Pancreas (tissue), 10 donors: Measurements from ENCODE around the gene TH. TPM values are rescaled to one million over a fixed set of nuclear protein-coding genes. Genes with fewer than 3 reads are reported as not detected.

Experiments used
- ATAC-seq, 4 donors: fragments of 200-7000 bp; cut with Tn5 transposase; one replicate each; pipeline versions ENCODE4 v1.8.0 to v1.9.1; 2020; ENCODE audit warnings: mild to moderate bottlenecking in 4 of 4, moderate library complexity in 4 of 4
- DNase-seq, 6 donors: peaks; one replicate each; pipeline ENCODE4 v3.0.0-alpha.2; 2020
- FAIRE-seq: peaks from 2 replicates; lab custom pipeline; 2012; peaks lifted over from hg19 to GRCh38; lab: Jason Lieb, UNC
- H3K27ac ChIP-seq, 4 donors: fragments of 200-600 bp; sonication (generic); 1 replicate in 3 of 4; 2 replicates in 1 of 4; pipeline versions ENCODE4 v1.5.0 to v1.8.0; 2020
- H3K27me3 ChIP-seq, 4 donors: fragments of 200-600 bp; one replicate each; pipeline ENCODE4 v1.8.0; 2021
- H3K36me3 ChIP-seq, 3 donors: fragments of 200-600 bp; sonication (generic) in 1 of 3; one replicate each; pipeline versions ENCODE4 v1.5.0 to v1.8.0; 2020 to 2021
- H3K4me1 ChIP-seq, 3 donors: fragments of 200-600 bp; one replicate each; pipeline ENCODE4 v1.8.0; 2021
- H3K4me3 ChIP-seq, 4 donors: fragments of 200-600 bp; sonication (generic) in 2 of 4; one replicate each; pipeline versions ENCODE4 v1.5.0 to v1.8.0; 2020 to 2021
- H3K9me3 ChIP-seq, 4 donors: fragments of 200-600 bp; one replicate each; pipeline ENCODE4 v1.8.0; 2021
- WGBS, 2 donors: extraction: QIAGEN DNeasy Blood & Tissue Kit; methylation state at CpG; one replicate each; pipeline ENCODE4 v1.1.7; 2013; 5-methylcytosine and 5-hydroxymethylcytosine counted together
- intact Hi-C, 3 donors: fragments of 100-400 bp; cut with DNase I; formaldehyde crosslinking; loops; one replicate each; pipeline versions ENCODE4 v1.11.1 to v1.14.2; 2022
- polyA plus RNA-seq, 2 donors: library from polyadenylated mRNA; stranded (reverse); fragments of 200-250 nt; gene quantifications; one replicate each; pipeline ENCODE4 v1.2.3, GENCODE V29; 2013
- total RNA-seq, 6 donors: library from RNA; stranded (reverse); fragmentation: NEBNext Ultra II Directional in 4 of 6; extraction: Animal tissue kit (Norgen Biotek cat#: 25700) in 4 of 6; gene quantifications; one replicate each; pipeline versions ENCODE4 v1.2.1 to v1.2.4, GENCODE V29; 2021 to 2023
- TF ChIP-seq, protein P1 (sequence below), 4 donors: fragments of 200-600 bp; sonication (generic) in 3 of 4; IDR thresholded peaks; one replicate each; pipeline versions ENCODE4 v1.5.0 to v1.8.0; 2021; ENCODE audit warnings: antibody characterized with exemption in 4 of 4
- donor health status: healthy with polysubstance abuse.
- donor health status: DM: no; HTN: no; CAD: no; lungs with moderate emphysema.
- donor health status: DM: no; HTN: no; CAD: no.
- donor health status: control.
- donor health status: control.
- donor health status: Bipolar disorder and iron deficiency.
- donor health status: DM: yes; HTN: yes; CAD: no.
- donor health status: DM: no; HTN: no; CAD: no.
- donor health status: DM: no; HTN: no; CAD: no.
- donor health status: DM: yes; HTN: yes; CAD: no.

The TH gene
- total and polyA plus RNA-seq, 8 donors: 0.19 to 2.5 (median 0.38) TPM; not detected in 2

DNA sequence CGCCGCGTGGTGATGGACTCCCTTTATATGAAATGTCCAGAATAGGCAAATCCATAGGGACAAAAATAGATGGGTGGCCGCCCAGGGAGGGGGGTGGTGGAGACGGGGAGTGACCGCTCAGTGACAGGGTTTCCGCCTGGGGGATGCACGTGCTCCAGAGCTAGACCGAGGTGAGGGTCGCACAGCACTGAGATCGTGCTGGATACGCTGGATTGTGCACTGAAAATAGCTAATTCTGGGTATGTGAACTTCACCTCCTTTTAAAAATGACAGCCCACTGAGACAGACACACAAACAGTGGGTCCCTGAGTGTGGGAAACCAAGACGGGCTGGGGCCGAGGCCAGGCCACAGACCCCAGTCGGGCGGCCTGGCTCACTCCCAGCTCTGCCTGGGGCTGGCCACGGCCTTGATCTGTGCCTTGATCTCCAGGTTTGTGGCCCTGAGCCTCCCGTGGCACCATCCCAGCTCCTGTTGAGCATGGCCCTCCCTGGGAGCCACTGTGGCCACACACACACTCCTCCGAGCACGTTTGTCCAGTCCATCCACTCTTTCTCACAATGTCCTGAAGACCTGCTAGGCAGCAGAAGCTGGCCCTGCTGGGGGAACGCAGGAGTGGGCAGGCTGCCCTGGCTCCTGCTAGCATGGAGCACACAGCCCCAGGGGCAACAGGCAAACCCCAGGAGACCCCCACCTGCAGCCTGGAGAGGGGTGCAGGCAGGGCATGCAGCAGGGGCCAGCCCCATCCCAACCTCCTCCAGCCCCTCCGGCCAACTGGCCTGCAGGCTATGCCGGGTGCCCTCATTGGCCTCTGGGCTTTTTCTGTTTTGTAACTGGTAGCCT is 41.0 kb upstream of the TH start:
- intact Hi-C loops: no loop called here
- no peak overlapping the region for H3K27ac ChIP-seq

DNA sequence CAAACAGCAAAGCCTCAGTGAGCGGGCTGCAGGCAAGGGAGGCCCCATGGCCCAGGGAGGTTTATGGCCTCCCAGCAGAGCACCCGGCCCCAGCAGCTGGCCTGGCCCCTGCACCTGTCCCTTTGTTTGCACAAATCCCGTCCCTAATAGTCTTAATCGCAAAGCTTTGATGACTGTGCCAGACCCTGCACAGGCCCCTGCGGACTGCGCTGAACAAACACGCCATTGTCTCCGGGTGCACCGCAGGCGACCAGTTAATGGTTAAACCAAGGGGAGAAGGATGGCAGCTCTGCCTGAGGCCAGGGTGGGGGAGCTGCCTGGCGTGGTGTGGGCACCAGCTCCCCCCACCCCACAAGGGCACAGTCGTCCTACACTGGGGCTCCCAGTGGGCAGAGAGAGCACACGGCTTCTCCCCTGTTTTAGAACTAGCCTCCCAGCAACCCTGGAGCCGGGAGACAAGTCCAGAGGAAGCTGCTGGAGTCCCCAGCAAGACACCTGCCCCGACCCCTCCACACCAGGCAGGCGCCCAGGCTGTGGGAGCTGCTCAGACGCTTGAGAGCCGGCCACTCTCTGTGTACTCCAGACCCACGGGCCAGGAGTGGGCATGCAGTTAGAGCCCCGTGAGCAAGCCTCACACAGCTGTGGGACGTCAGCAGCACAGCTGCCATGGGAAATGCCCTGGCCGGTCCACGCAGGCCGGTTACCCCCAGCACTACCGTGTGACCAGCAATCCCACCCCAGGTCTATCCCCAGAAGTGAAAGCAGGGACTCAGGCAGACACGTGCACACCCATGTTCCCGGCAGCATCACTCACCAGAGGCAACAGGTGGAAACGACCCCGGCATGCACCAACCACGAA is 39.7 kb upstream of the TH start:
- Histone ChIP-seq H3K4me1 (peaks cover 0 to 12% (median 10%) of the 10 kb centered on the region in 3 donors), H3K27me3 (no peaks in the 10 kb centered on the region), H3K9me3 (no peaks in the 10 kb centered on the region), H3K36me3 (no peaks in the 10 kb centered on the region), H3K27ac (peak overlapping the region in 2 of 4 donors; percentile 55 to 58), H3K4me3 (no peak overlapping the region)
- 32 to 35% methylated on average over 30 of the region's 30 CpGs for WGBS, 2 donors
- TF ChIP-seq, protein P1, sequence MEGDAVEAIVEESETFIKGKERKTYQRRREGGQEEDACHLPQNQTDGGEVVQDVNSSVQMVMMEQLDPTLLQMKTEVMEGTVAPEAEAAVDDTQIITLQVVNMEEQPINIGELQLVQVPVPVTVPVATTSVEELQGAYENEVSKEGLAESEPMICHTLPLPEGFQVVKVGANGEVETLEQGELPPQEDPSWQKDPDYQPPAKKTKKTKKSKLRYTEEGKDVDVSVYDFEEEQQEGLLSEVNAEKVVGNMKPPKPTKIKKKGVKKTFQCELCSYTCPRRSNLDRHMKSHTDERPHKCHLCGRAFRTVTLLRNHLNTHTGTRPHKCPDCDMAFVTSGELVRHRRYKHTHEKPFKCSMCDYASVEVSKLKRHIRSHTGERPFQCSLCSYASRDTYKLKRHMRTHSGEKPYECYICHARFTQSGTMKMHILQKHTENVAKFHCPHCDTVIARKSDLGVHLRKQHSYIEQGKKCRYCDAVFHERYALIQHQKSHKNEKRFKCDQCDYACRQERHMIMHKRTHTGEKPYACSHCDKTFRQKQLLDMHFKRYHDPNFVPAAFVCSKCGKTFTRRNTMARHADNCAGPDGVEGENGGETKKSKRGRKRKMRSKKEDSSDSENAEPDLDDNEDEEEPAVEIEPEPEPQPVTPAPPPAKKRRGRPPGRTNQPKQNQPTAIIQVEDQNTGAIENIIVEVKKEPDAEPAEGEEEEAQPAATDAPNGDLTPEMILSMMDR (IDR thresholded peaks at IDR 0.05): no peak
- FAIRE-seq (no peak), ATAC-seq (peak; percentile 77 to 86 (median 81)), DNase-seq (peak; percentile 65 to 89 (median 74))
- intact Hi-C loops: no loop called here

More for the DNA sequence above, 41.0 kb upstream of the TH start:
- ATAC-seq (no peak), DNase-seq (peak in 3 of 6 donors; percentile 16 to 60 (median 56)), FAIRE-seq (no peak)
- WGBS, 2 donors: 65 to 68% methylated on average over 23 of the region's 23 CpGs
- TF ChIP-seq, protein P1 (IDR thresholded peaks at IDR 0.05): no peak
- H3K4me3 ChIP-seq: no peak overlapping the region
- H3K4me1 ChIP-seq: peaks cover 0 to 12% (median 10%) of the 10 kb centered on the region in 3 donors
- H3K27me3 ChIP-seq: no peaks in the 10 kb centered on the region
- no peaks in the 10 kb centered on the region for H3K9me3 ChIP-seq
- no peaks in the 10 kb centered on the region for H3K36me3 ChIP-seq

DNA sequence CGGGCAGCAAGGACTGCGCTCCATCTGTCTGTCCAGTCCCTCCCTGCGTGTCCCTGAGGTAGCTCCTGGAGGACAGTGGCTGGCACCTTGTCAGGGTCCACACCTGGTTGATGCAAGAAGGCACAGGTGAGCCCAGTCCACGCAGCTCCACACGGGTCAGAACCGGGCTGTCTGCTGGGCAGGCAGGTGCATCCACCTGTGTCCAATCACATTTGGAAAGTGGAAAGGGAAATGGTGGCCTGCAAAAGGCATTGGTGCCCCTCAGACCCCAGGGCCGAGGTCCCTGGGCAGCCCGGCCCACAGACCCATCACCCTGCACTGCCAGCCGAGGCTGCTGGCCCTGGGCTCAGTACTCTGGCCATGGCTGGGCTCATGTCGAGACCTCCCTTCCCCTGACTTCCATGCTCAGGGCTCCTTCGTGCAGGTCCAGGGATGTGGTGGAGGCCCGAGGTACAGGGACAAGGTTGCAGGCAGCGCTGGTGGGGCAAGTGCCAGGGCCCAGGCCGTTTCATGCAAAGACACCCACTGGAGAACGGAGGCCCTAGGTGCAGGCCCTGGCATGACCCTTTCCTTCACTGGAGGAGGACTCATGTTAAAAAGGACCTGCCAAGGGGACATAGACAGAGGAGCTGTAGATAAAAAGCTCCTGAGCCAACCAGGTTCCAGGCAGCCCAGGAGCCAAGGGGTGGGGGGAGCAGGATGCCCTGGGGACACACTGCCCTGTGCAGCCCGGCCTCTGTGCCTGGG is 38.9 kb upstream of the TH start:
- FAIRE-seq: no peak
- DNase-seq: peak in 4 of 6 donors; percentile 12 to 70 (median 32)
- intact Hi-C loops: no loop called here
- peak overlapping the region in 2 of 4 donors; percentile 4 to 25 for H3K27ac ChIP-seq
- peaks cover 0 to 12% (median 10%) of the 10 kb centered on the region in 3 donors for H3K4me1 ChIP-seq
- TF ChIP-seq, protein P1 (IDR thresholded peaks at IDR 0.05): no peak
- no peak for ATAC-seq
- no peak overlapping the region for H3K4me3 ChIP-seq
- 59 to 64% methylated on average over 16 of the region's 16 CpGs for WGBS, 2 donors
- no peaks in the 10 kb centered on the region for H3K36me3 ChIP-seq
- H3K27me3 ChIP-seq: no peaks in the 10 kb centered on the region
- H3K9me3 ChIP-seq: no peaks in the 10 kb centered on the region

DNA sequence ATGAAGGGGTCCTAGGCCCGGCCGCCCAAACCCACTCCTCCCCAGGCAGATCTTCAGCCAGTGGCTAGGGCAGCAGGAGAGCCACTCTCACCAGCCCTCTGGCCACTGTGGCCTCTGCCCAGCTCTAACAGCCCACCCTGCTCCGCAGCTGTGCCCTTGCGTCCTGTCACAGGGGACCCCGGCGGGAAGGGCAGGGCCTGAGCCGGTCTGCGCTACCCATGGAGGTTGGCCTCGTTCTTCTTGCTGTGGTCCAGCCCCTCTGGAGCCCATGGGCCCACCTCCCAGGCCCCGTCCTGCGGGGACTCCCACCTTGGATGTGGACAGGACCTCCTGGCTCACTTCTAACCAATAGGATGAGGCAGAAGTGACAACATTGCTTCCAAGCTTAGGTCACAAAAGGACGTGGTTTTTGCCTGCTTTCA is 38.3 kb upstream of the TH start:
- TF ChIP-seq, protein P1 (IDR thresholded peaks at IDR 0.05): no peak
- 73 to 75% methylated on average over 12 of the region's 12 CpGs for WGBS, 2 donors
- intact Hi-C loops: loop anchor here in 1 of 3 donors (5.0 kb wide), 1 partner anchor 72 kb away; no protein-coding TSS in a partner anchor
- Histone ChIP-seq H3K9me3 (no peaks in the 10 kb centered on the region), H3K4me3 (no peak overlapping the region), H3K36me3 (no peaks in the 10 kb centered on the region), H3K4me1 (peaks cover 0 to 12% (median 10%) of the 10 kb centered on the region in 3 donors), H3K27me3 (no peaks in the 10 kb centered on the region), H3K27ac (peak overlapping the region in 1 of 4 donors; percentile 25)
- no peak for ATAC-seq
- no peak for FAIRE-seq
- DNase-seq: peak in 3 of 6 donors; percentile 15 to 71 (median 44)
